SK-N-SH treated with all-trans-retinoic acid at 6 μM for 48 hours (cell line): ENCODE measurements around the gene MTA1.

Experiments used
- BACH2 ChIP-seq: fragments of 250-450 bp; sonication (Bioruptor Pico); IDR thresholded peaks from 2 replicates; pipeline ENCODE4 v1.9.0; 2021; ENCODE audit warnings: mild to moderate bottlenecking, borderline replicate concordance
- CREB5 ChIP-seq: fragments of 250-450 bp; sonication (Bioruptor Pico); IDR thresholded peaks from 2 replicates; pipeline ENCODE4 v1.5.1; 2020; ENCODE audit warnings: low read depth, mild to moderate bottlenecking, moderate library complexity
- ESRRG ChIP-seq: fragments of 250-450 bp; sonication (Bioruptor Pico); IDR thresholded peaks from 2 replicates; pipeline ENCODE4 v1.6.1; 2021; ENCODE audit warnings: mild to moderate bottlenecking
- GLIS3 ChIP-seq: fragments of 250-450 bp; sonication (Bioruptor Pico); IDR thresholded peaks from 2 replicates; pipeline ENCODE4 v1.5.0; 2020; ENCODE audit warnings: mild to moderate bottlenecking, moderate library complexity
- RARB ChIP-seq: fragments of 250-450 bp; sonication (Bioruptor Pico); IDR thresholded peaks from 2 replicates; pipeline ENCODE4 v1.8.0; 2021; ENCODE audit warnings: mild to moderate bottlenecking, moderate library complexity
- SNAI2 ChIP-seq: fragments of 250-450 bp; sonication (Bioruptor Pico); IDR thresholded peaks from 2 replicates; pipeline ENCODE4 v1.5.0; 2020; ENCODE audit warnings: mild to moderate bottlenecking, moderate library complexity
- TCF4 ChIP-seq: fragments of 250-450 bp; sonication (Bioruptor Pico); IDR thresholded peaks from 2 replicates; pipeline ENCODE4 v1.8.0; 2021; ENCODE audit warnings: mild to moderate bottlenecking, moderate library complexity, borderline replicate concordance
- ZC3H10 ChIP-seq: fragments of 250-450 bp; sonication (Bioruptor Pico); IDR thresholded peaks from 2 replicates; pipeline ENCODE4 v1.5.1; 2021; ENCODE audit warnings: mild to moderate bottlenecking, moderate library complexity
- ZNF8 ChIP-seq: fragments of 450-650 bp; formaldehyde crosslinking; IDR thresholded peaks from 2 replicates; pipeline ENCODE4 v1.5.0; 2020; ENCODE audit warnings: mild to moderate bottlenecking, moderate library complexity
- TF ChIP-seq, protein P1 (sequence below): fragments of 250-450 bp; sonication (Bioruptor Pico); IDR thresholded peaks from 2 replicates; pipeline ENCODE4 v1.8.0; 2020; ENCODE audit warnings: mild to moderate bottlenecking, moderate library complexity, borderline replicate concordance

GRCh38 chr14:105386581-105387529 is 32.8 kb upstream of the MTA1 start:
- TF ChIP-seq ZC3H10 (no peak), TCF4 (CRISPR knock-in tag) (no peak), GLIS3 (no peak), ZNF8 (CRISPR knock-in tag) (no peak), CREB5 (CRISPR knock-in tag) (no peak), BACH2 (CRISPR knock-in tag) (no peak), RARB (CRISPR knock-in tag) (no peak), SNAI2 (CRISPR knock-in tag) (no peak), ESRRG (CRISPR knock-in tag) (no peak)
- TF ChIP-seq, protein P1, sequence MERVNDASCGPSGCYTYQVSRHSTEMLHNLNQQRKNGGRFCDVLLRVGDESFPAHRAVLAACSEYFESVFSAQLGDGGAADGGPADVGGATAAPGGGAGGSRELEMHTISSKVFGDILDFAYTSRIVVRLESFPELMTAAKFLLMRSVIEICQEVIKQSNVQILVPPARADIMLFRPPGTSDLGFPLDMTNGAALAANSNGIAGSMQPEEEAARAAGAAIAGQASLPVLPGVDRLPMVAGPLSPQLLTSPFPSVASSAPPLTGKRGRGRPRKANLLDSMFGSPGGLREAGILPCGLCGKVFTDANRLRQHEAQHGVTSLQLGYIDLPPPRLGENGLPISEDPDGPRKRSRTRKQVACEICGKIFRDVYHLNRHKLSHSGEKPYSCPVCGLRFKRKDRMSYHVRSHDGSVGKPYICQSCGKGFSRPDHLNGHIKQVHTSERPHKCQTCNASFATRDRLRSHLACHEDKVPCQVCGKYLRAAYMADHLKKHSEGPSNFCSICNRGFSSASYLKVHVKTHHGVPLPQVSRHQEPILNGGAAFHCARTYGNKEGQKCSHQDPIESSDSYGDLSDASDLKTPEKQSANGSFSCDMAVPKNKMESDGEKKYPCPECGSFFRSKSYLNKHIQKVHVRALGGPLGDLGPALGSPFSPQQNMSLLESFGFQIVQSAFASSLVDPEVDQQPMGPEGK (CRISPR knock-in tag) = no peak
